B cell (primary cell): ENCODE results near the gene CHST8. TPM values are rescaled to one million over a fixed set of nuclear protein-coding genes. Genes with fewer than 3 reads are reported as not detected.

Experiments used
- ATAC-seq: fragments of 200-7000 bp; cut with Tn5 transposase; one replicate; pipeline ENCODE4 v1.10.0; 2021; ENCODE audit warnings: low read depth, mild to moderate bottlenecking, moderate number of reproducible peaks, moderate library complexity
- CTCF ChIA-PET: fragments of 350-600 bp; sonication (Branson Sonifier 250); formaldehyde crosslinking; loops from one replicate; lab custom pipeline; 2021; ENCODE audit warnings: antibody characterized with exemption, inconsistent platforms; lab: Charles Lee
- POLR2A ChIA-PET: fragments of 350-600 bp; sonication (Branson Sonifier 250); formaldehyde crosslinking; loops from one replicate; lab custom pipeline; 2021; ENCODE audit warnings: antibody characterized with exemption; lab: Charles Lee
- DNase-seq: peaks from one replicate; pipeline ENCODE4 v3.0.0; 2013
- H2AFZ ChIP-seq: 2 replicates; pipeline ENCODE4 v1.6.1; 2012; ENCODE audit warnings: mild to moderate bottlenecking, low read depth, low read length; ENCODE audit not compliant: insufficient read depth, poor library complexity, severe bottlenecking
- H3K27ac ChIP-seq, 2 donors: 1 replicate in 1 of 2; 2 replicates in 1 of 2; pipeline ENCODE4 v1.5.1; 2012 to 2013; ENCODE audit warnings: low read length in 2 of 2, mild to moderate bottlenecking in 2 of 2, moderate library complexity in 1 of 2
- H3K27me3 ChIP-seq, 4 experiments: fragments of 200-600 bp in 1 of 4; sonication (generic) in 1 of 4; replicated peaks in 1 of 4; 1 replicate in 2 of 4; 2 replicates in 2 of 4; pipeline versions ENCODE4 v1.6.1 to v1.7.0; 2013 to 2016; ENCODE audit warnings: low read length in 3 of 4, mild to moderate bottlenecking in 2 of 4, mixed read lengths in 1 of 4, moderate library complexity in 1 of 4; ENCODE audit not compliant: insufficient read depth in 4 of 4, control insufficient read depth in 3 of 4; ENCODE audit errors: control extremely low read depth in 1 of 4
- H3K36me3 ChIP-seq, 2 experiments: replicated peaks in 1 of 2; 1 replicate in 1 of 2; 2 replicates in 1 of 2; pipeline versions ENCODE4 v1.6.1 to v1.7.1; 2013; ENCODE audit warnings: low read length in 1 of 2; ENCODE audit not compliant: insufficient read depth in 2 of 2, control insufficient read depth in 1 of 2; ENCODE audit errors: control extremely low read depth in 1 of 2, extremely low read depth in 1 of 2
- H3K4me1 ChIP-seq, 2 donors: fragments of 200-600 bp in 1 of 2; sonication (generic) in 1 of 2; 1 replicate in 1 of 2; 2 replicates in 1 of 2; pipeline versions ENCODE4 v1.5.1 to v1.6.1; 2013 to 2017; ENCODE audit warnings: low read length in 2 of 2; ENCODE audit not compliant: control insufficient read depth in 2 of 2, insufficient read depth in 2 of 2
- H3K4me2 ChIP-seq: replicated peaks from 2 replicates; pipeline ENCODE3; 2012; ENCODE audit warnings: mild to moderate bottlenecking, low read depth, low read length; ENCODE audit not compliant: poor library complexity, severe bottlenecking
- H3K4me3 ChIP-seq, 5 experiments: fragments of 200-600 bp in 1 of 5; sonication (generic) in 1 of 5; 1 replicate in 3 of 5; 2 replicates in 2 of 5; pipeline versions ENCODE4 v1.5.1 to v1.7.0; 2011 to 2016; ENCODE audit warnings: low read length in 4 of 5, mild to moderate bottlenecking in 4 of 5, low read depth in 2 of 5, control low read depth in 1 of 5, moderate library complexity in 1 of 5; ENCODE audit not compliant: insufficient read depth in 1 of 5; ENCODE audit errors: control extremely low read depth in 1 of 5, extremely low read depth in 1 of 5
- H3K79me2 ChIP-seq: fragments of 200-600 bp; sonication (generic); one replicate; pipeline ENCODE4 v1.6.0; 2016; ENCODE audit warnings: low read length; ENCODE audit not compliant: control insufficient read depth, insufficient read depth
- H3K9ac ChIP-seq: fragments of 200-600 bp; sonication (generic); 2 replicates; pipeline ENCODE4 v1.6.1; 2017; ENCODE audit warnings: mild to moderate bottlenecking, low read length, moderate library complexity
- H3K9me3 ChIP-seq, 3 donors: one replicate each; pipeline versions ENCODE4 v1.6.1 to v1.7.1; 2013; ENCODE audit warnings: low read length in 2 of 3; ENCODE audit not compliant: control insufficient read depth in 2 of 3, insufficient read depth in 1 of 3; ENCODE audit errors: control extremely low read depth in 1 of 3
- H4K20me1 ChIP-seq: 2 replicates; pipeline ENCODE4 v1.6.0; 2012; ENCODE audit warnings: mild to moderate bottlenecking, low read length; ENCODE audit not compliant: insufficient read depth, control insufficient read depth, poor library complexity, severe bottlenecking
- H3K27ac Mint-ChIP-seq: one replicate; pipeline ENCODE4 v1.8.0; 2021; ENCODE audit warnings: mixed read lengths
- H3K27me3 Mint-ChIP-seq: one replicate; pipeline ENCODE4 v1.8.0; 2021; ENCODE audit warnings: mixed read lengths
- H3K4me1 Mint-ChIP-seq: one replicate; pipeline ENCODE4 v1.8.0; 2021; ENCODE audit warnings: mixed read lengths
- H3K4me3 Mint-ChIP-seq: one replicate; pipeline ENCODE4 v1.8.0; 2021; ENCODE audit warnings: mixed read lengths
- H3K9me3 Mint-ChIP-seq: one replicate; pipeline ENCODE4 v1.8.0; 2022; ENCODE audit warnings: mixed read lengths; ENCODE audit not compliant: insufficient read depth
- CTCF ChIP-seq: fragments of 200-600 bp; IDR thresholded peaks from one replicate; pipeline ENCODE4 v1.8.0; 2022; ENCODE audit warnings: antibody characterized with exemption, mild to moderate bottlenecking
- EZH2 ChIP-seq: IDR thresholded peaks from 2 replicates; pipeline ENCODE4 v1.6.1; 2012; ENCODE audit warnings: borderline replicate concordance, low read depth, mild to moderate bottlenecking, moderate library complexity, low read length; ENCODE audit not compliant: insufficient read depth, poor library complexity, severe bottlenecking
- WGBS: methylation state at CpG from one replicate; pipeline ENCODE4 v1.1.5; 2013; ENCODE audit warnings: missing lambda C conversion rate; ENCODE audit not compliant: insufficient coverage; 5-methylcytosine and 5-hydroxymethylcytosine counted together
- intact Hi-C: fragments of 100-400 bp; cut with micrococcal nuclease; formaldehyde crosslinking; loops from one replicate; pipeline ENCODE4 v1.10.0; 2022
- polyA plus RNA-seq: library from polyadenylated mRNA; depleted of rRNA; stranded (reverse); fragments of >200 nt; gene quantifications from 2 replicates; pipeline ENCODE4 v1.2.3, GENCODE V29; 2012
- total RNA-seq, 2 donors: library from RNA; stranded (reverse); fragments of 120-200 nt in 1 of 2; gene quantifications; 1 replicate in 1 of 2; 2 replicates in 1 of 2; pipeline versions ENCODE4 v1.2.3 to v1.2.4, GENCODE V29; 2013 to 2022

Gene CHST8
- total and polyA plus RNA-seq, 2 donors (not counting 1 experiment from before 2014, with no cell fraction given): not detected

GRCh38 chr19:33660410-33661124 lies 38.8 kb downstream of the CHST8 start:
- H3K27me3 Mint-ChIP-seq: peaks cover 11% of the 10 kb centered on the region
- no peak overlapping the region for H3K9ac ChIP-seq
- TF ChIP-seq EZH2 (no peak), CTCF (no peak)
- H3K4me2 ChIP-seq: no peak overlapping the region
- 69% methylated on average over 9 of the region's 11 CpGs for WGBS
- no peak for DNase-seq
- no peaks in the 10 kb centered on the region for H3K9me3 Mint-ChIP-seq
- H3K4me1 Mint-ChIP-seq: no peaks in the 10 kb centered on the region
- H3K4me3 Mint-ChIP-seq: no peak overlapping the region
- POLR2A ChIA-PET: no interaction called here
- intact Hi-C loops: no loop called here
- no peaks in the 10 kb centered on the region for H3K36me3 ChIP-seq
- H3K4me1 ChIP-seq: no peaks in the 10 kb centered on the region
- no peak for ATAC-seq
- H3K9me3 ChIP-seq: no peaks in the 10 kb centered on the region
- CTCF ChIA-PET: no interaction called here
- no peaks in the 10 kb centered on the region for H4K20me1 ChIP-seq
- no peak overlapping the region for H3K27ac Mint-ChIP-seq
- H2AFZ ChIP-seq: no peak overlapping the region
- no peak overlapping the region for H3K4me3 ChIP-seq
- H3K79me2 ChIP-seq: no peaks in the 10 kb centered on the region
- H3K27ac ChIP-seq: no peak overlapping the region
- peaks cover 0 to 4% (median 0%) of the 10 kb centered on the region in 4 experiments for H3K27me3 ChIP-seq

- no peaks in the 10 kb centered on the region for H3K4me1 ChIP-seq
- H2AFZ ChIP-seq: no peak overlapping the region
- H3K9ac ChIP-seq: no peak overlapping the region
- 98% methylated on average over 4 of the region's 7 CpGs for WGBS
- DNase-seq (no peak), ATAC-seq (no peak)
- H3K79me2 ChIP-seq: no peaks in the 10 kb centered on the region
- no peak for TF ChIP-seq EZH2
- no peak for TF ChIP-seq CTCF
- no peaks in the 10 kb centered on the region for H3K4me1 Mint-ChIP-seq
- H3K27me3 ChIP-seq: peaks cover 0 to 4% (median 0%) of the 10 kb centered on the region in 4 experiments
- POLR2A ChIA-PET: no interaction called here
- H4K20me1 ChIP-seq: no peaks in the 10 kb centered on the region
- intact Hi-C loops: no loop called here
- H3K27ac ChIP-seq: no peak overlapping the region
- H3K4me3 ChIP-seq: no peak overlapping the region
- H3K36me3 ChIP-seq: no peaks in the 10 kb centered on the region
- CTCF ChIA-PET: no interaction called here
- H3K9me3 Mint-ChIP-seq: no peaks in the 10 kb centered on the region
- no peak overlapping the region for H3K4me2 ChIP-seq
- H3K9me3 ChIP-seq: no peaks in the 10 kb centered on the region
- H3K27ac Mint-ChIP-seq: no peak overlapping the region
- H3K27me3 Mint-ChIP-seq: peaks cover 11% of the 10 kb centered on the region
- no peak overlapping the region for H3K4me3 Mint-ChIP-seq
Observed at GRCh38 chr19:33661336-33661735, 39.6 kb downstream of the CHST8 start.
